Heart left ventricle (tissue), 16 donors: Measurements from ENCODE around the gene VKORC1. TPM values are rescaled to one million over a fixed set of nuclear protein-coding genes. Genes with fewer than 3 reads are reported as not detected.

Experiments
- ATAC-seq, 4 donors: fragments of 200-7000 bp; cut with Tn5 transposase; one replicate each; pipeline ENCODE4 v1.9.1; 2020 to 2022; ENCODE audit warnings: moderate library complexity in 4 of 4, mild to moderate bottlenecking in 3 of 4, moderate number of reproducible peaks in 1 of 4
- DNase-seq, 5 donors: peaks; one replicate each; pipeline ENCODE4 v3.0.0-alpha.2; 2020
- H3K27ac ChIP-seq, 12 donors: fragments of 200-600 bp; sonication (generic) in 4 of 12; one replicate each; pipeline versions ENCODE4 v1.5.0 to v1.8.0; 2016 to 2022; ENCODE audit warnings: mild to moderate bottlenecking in 2 of 12
- H3K27me3 ChIP-seq, 9 donors: fragments of 200-600 bp; sonication (generic) in 2 of 9; one replicate each; pipeline versions ENCODE4 v1.5.1 to v1.8.0; 2016 to 2022; ENCODE audit warnings: mild to moderate bottlenecking in 3 of 9
- H3K36me3 ChIP-seq, 9 donors: fragments of 200-600 bp; sonication (generic) in 2 of 9; one replicate each; pipeline versions ENCODE4 v1.5.0 to v1.8.0; 2018 to 2022; ENCODE audit warnings: mild to moderate bottlenecking in 2 of 9
- H3K4me1 ChIP-seq, 12 donors: fragments of 200-600 bp; sonication (generic) in 4 of 12; one replicate each; pipeline versions ENCODE4 v1.5.0 to v1.8.0; 2016 to 2022; ENCODE audit warnings: mild to moderate bottlenecking in 3 of 12
- H3K4me3 ChIP-seq, 12 donors: fragments of 200-600 bp; sonication (generic) in 4 of 12; one replicate each; pipeline versions ENCODE4 v1.5.0 to v1.8.0; 2017 to 2022; ENCODE audit warnings: mild to moderate bottlenecking in 9 of 12, moderate library complexity in 4 of 12
- H3K9me3 ChIP-seq, 12 donors: fragments of 200-600 bp; sonication (generic) in 4 of 12; one replicate each; pipeline versions ENCODE4 v1.5.0 to v1.8.0; 2016 to 2022; ENCODE audit warnings: mild to moderate bottlenecking in 1 of 12
- CTCF ChIP-seq, 12 donors: fragments of 200-600 bp; sonication (generic) in 4 of 12; IDR thresholded peaks; one replicate each; pipeline versions ENCODE4 v1.5.0 to v1.8.0; 2018 to 2022; ENCODE audit warnings: antibody characterized with exemption in 12 of 12, mild to moderate bottlenecking in 5 of 12
- POLR2A ChIP-seq, 2 donors: fragments of 450-650 bp; IDR thresholded peaks; one replicate each; pipeline ENCODE4 v1.6.1; 2017; ENCODE audit warnings: antibody characterized with exemption in 2 of 2, mild to moderate bottlenecking in 2 of 2, moderate library complexity in 2 of 2
- WGBS, 4 donors: extraction: QIAGEN DNeasy Blood & Tissue Kit in 2 of 4; methylation state at CpG; one replicate each; pipeline versions ENCODE4 v1.1.5 to v1.1.7; 2013 to 2018; 5-methylcytosine and 5-hydroxymethylcytosine counted together
- intact Hi-C, 10 donors: fragments of 100-400 bp; cut with DNase I; formaldehyde crosslinking; loops; one replicate each; pipeline versions ENCODE4 v1.11.1 to v1.14.2; 2022
- polyA plus RNA-seq, 2 donors: library from polyadenylated mRNA; stranded (reverse); fragments of 200-250 nt; gene quantifications; one replicate each; pipeline ENCODE4 v1.2.3, GENCODE V29; 2013
- total RNA-seq, 9 donors: library from RNA; depleted of rRNA in 2 of 9; stranded (reverse); fragments of >200 nt in 2 of 9; fragmentation: NEBNext Ultra II Directional in 3 of 9; extraction: Animal tissue kit (Norgen Biotek cat#: 25700) in 3 of 9; gene quantifications; one replicate each; pipeline versions ENCODE4 v1.1.0 to v1.2.4, GENCODE V29; 2016 to 2023
- donor health status: ischemic (EF 13 %, LVEDD 7.1; RV severe dilation, severe dysfunction).
- donor health status: healthy with polysubstance abuse.
- donor health status: DM: no; HTN: yes; CAD: no.
- donor health status: DM: no; HTN: no; CAD: no.
- donor health status: ischemic (EF 25% LVEDD 6.9; RV normal size, moderate dysfunction).
- donor health status: ischemic (EF 25% LVEDD 5.7; RV mildly dilated, moderate dysfunction).
- donor health status: healthy.
- donor health status: DM: yes; HTN: yes; CAD: no.
- donor health status: ischemic (EF 35%, LVEDD 5.7; RV mildly dilated, moderate dysfunction).
- donor health status: nonischemic (EF 11% LVEDD 7.7; RV severe dilation, severe dysfunction).
- donor health status: DM: yes; HTN: yes; CAD: no.
- donor health status: PGD.
- donor health status: ischemic (EF 29% LVEDD 5.4; RV normal size, mild dysfunction).
- donor health status: nonischemic (EF 23%, LVEDD 6.1; RV moderate dilation, normal function).

VKORC1 gene
- total and polyA plus RNA-seq, 11 donors = 25.9 to 134 (median 42.0) TPM

- Histone ChIP-seq H3K4me3 (peak overlapping the region; percentile 66 to 100 (median 84)), H3K4me1 (peaks cover 3 to 34% (median 24%) of the 10 kb centered on the region in 12 donors), H3K36me3 (peaks cover 0 to 27% (median 21%) of the 10 kb centered on the region in 9 donors), H3K9me3 (no peaks in the 10 kb centered on the region), H3K27me3 (no peaks in the 10 kb centered on the region), H3K27ac (peak overlapping the region; percentile 87 to 99 (median 96))
- 0 to 1% (median 0%) methylated on average over 32 to 83 of the region's 83 CpGs for WGBS, 4 donors
- TF ChIP-seq CTCF (IDR thresholded peaks at IDR 0.05) (no peak), POLR2A (IDR thresholded peaks at IDR 0.05) (no peak)
- DNase-seq (peak; percentile 93 to 95 (median 94)), ATAC-seq (peak; percentile 88 to 91 (median 90))
- intact Hi-C loops = loop anchor here in 9 of 10 donors (1.0 to 10.0 kb wide), 11 partner anchors 36 to 381 kb away; partner anchors contain the start of genes STX4 (in 5 of the 9), HSD3B7 (in 3 of the 9), ARMC5 (in 1 of the 9) and FUS (in 1 of the 9)
Measured at GRCh38 chr16:31073142-31073969, 21.2 kb downstream of the VKORC1 start.

- DNase-seq (no peak), ATAC-seq (no peak)
- H3K9me3 ChIP-seq = no peaks in the 10 kb centered on the region
- peak overlapping the region; percentile 66 to 100 (median 84) for H3K4me3 ChIP-seq
- H3K27ac ChIP-seq = peak overlapping the region; percentile 87 to 99 (median 96)
- TF ChIP-seq POLR2A (IDR thresholded peaks at IDR 0.05) = no peak
- no peak for TF ChIP-seq CTCF (IDR thresholded peaks at IDR 0.05)
- intact Hi-C loops = loop anchor here in 9 of 10 donors (1.0 to 10.0 kb wide), 11 partner anchors 35 to 382 kb away; partner anchors contain the start of genes STX4 (in 5 of the 9), HSD3B7 (in 3 of the 9), ARMC5 (in 1 of the 9) and FUS (in 1 of the 9)
- H3K36me3 ChIP-seq = peaks cover 0 to 20% (median 14%) of the 10 kb centered on the region in 9 donors
- H3K27me3 ChIP-seq = no peaks in the 10 kb centered on the region
- 2 to 3% (median 3%) methylated on average over 24 to 27 of the region's 27 CpGs for WGBS, 4 donors
- H3K4me1 ChIP-seq = peaks cover 3 to 34% (median 24%) of the 10 kb centered on the region in 12 donors
Measured at GRCh38 chr16:31072540-31073141, 22.0 kb downstream of the VKORC1 start.

- Histone ChIP-seq H3K4me1 (peaks cover 3 to 34% (median 24%) of the 10 kb centered on the region in 12 donors), H3K4me3 (peak overlapping the region in 6 of 12 donors; percentile 66 to 98 (median 88)), H3K27ac (peak overlapping the region in 7 of 12 donors; percentile 93 to 98 (median 97)), H3K9me3 (no peaks in the 10 kb centered on the region), H3K36me3 (peaks cover 0 to 12% (median 6%) of the 10 kb centered on the region in 9 donors), H3K27me3 (no peaks in the 10 kb centered on the region)
- DNase-seq (no peak), ATAC-seq (no peak)
- intact Hi-C loops = loop anchor here in 9 of 10 donors (2.0 to 10.0 kb wide), 10 partner anchors 35 to 383 kb away; partner anchors contain the start of genes STX4 (in 4 of the 9), HSD3B7 (in 3 of the 9), ARMC5 (in 1 of the 9) and FUS (in 1 of the 9)
- 39 to 49% (median 46%) methylated on average over 4 of the region's 4 CpGs for WGBS, 4 donors
- TF ChIP-seq POLR2A (IDR thresholded peaks at IDR 0.05) = no peak
- TF ChIP-seq CTCF (IDR thresholded peaks at IDR 0.05) = no peak
Measured at GRCh38 chr16:31071861-31072260, 22.7 kb downstream of the VKORC1 start.
